Measurements from ENCODE around the gene SV2A.
"Not testable (repeated sequence)": the region's sequence is repeated elsewhere in the genome, so short reads cannot be mapped to it uniquely, and the experiment has no call there.

SV2A gene

GRCh38 chr1:149886121-149886395, 31.6 kb downstream of the SV2A start:
- DNase-seq (ENCODE audit: low read depth) = not testable (repeated sequence)

- DNase-seq (ENCODE audit: low read depth) = peak; percentile 37
These were observed 32.1 kb downstream of the SV2A start for GRCh38 chr1:149885339-149886120.

- DNase-seq (ENCODE audit: low read depth) = no peak
These were observed 33.0 kb downstream of the SV2A start for GRCh38 chr1:149884433-149885338.

GRCh38 chr1:149883598-149884247, 33.9 kb downstream of the SV2A start:
- no peak for DNase-seq (ENCODE audit: low read depth)

- no peak for DNase-seq (ENCODE audit: low read depth)
These were observed 35.8 kb downstream of the SV2A start for GRCh38 chr1:149881876-149882275.

- no peak for DNase-seq (ENCODE audit: low read depth)
These were observed 38.1 kb downstream of the SV2A start for GRCh38 chr1:149879556-149879955.

- no peak for DNase-seq (ENCODE audit: low read depth)
These were observed 40.3 kb downstream of the SV2A start for GRCh38 chr1:149877211-149877946.

- DNase-seq (ENCODE audit: low read depth) = not testable (repeated sequence)
These were observed 44.6 kb downstream of the SV2A start for GRCh38 chr1:149873060-149873459.

- DNase-seq (ENCODE audit: low read depth) = not testable (repeated sequence)
These were observed 50.8 kb downstream of the SV2A start for GRCh38 chr1:149866887-149867286.

- not testable (repeated sequence) for DNase-seq (ENCODE audit: low read depth)
These were observed 56.1 kb downstream of the SV2A start for GRCh38 chr1:149861497-149862054.

GRCh38 chr1:149860684-149861496, 56.8 kb downstream of the SV2A start:
- DNase-seq (ENCODE audit: low read depth) = not testable (repeated sequence)

- DNase-seq (ENCODE audit: low read depth) = not testable (repeated sequence)
These were observed 57.4 kb downstream of the SV2A start for GRCh38 chr1:149860271-149860670.

Data from activated T-helper 1 cell treated with Interleukin-2 at 50 U/mL for 16 hours (primary cell).